Osteoblast (primary cell): Measurements from ENCODE around the gene SATB1. TPM values are rescaled to one million over a fixed set of nuclear protein-coding genes. Genes with fewer than 3 reads are reported as not detected.

Experiments
- DNase-seq: peaks from one replicate; pipeline ENCODE4 v3.0.0; 2011; ENCODE audit warnings: low spot score, mixed read lengths; ENCODE audit not compliant: insufficient read length; ENCODE audit errors: missing footprints
- H2AFZ ChIP-seq: 2 replicates; pipeline ENCODE4 v1.6.0; 2011; ENCODE audit warnings: mild to moderate bottlenecking, low read length
- H3K27ac ChIP-seq: 2 replicates; pipeline ENCODE4 v1.5.1; 2011; ENCODE audit warnings: mild to moderate bottlenecking, low read depth, low read length, moderate library complexity
- H3K27me3 ChIP-seq: 2 replicates; pipeline ENCODE4 v1.6.0; 2012; ENCODE audit warnings: mild to moderate bottlenecking, control low read depth, inconsistent platforms, low read length, moderate library complexity; ENCODE audit not compliant: insufficient read depth
- H3K36me3 ChIP-seq: 2 replicates; pipeline ENCODE4 v1.5.1; 2011; ENCODE audit warnings: mild to moderate bottlenecking, low read length, control low read depth, moderate library complexity; ENCODE audit not compliant: insufficient read depth
- H3K4me1 ChIP-seq: 2 replicates; pipeline ENCODE4 v1.5.1; 2011; ENCODE audit warnings: mild to moderate bottlenecking, low read length, control low read depth, moderate library complexity; ENCODE audit not compliant: insufficient read depth
- H3K4me2 ChIP-seq: 2 replicates; pipeline ENCODE4 v1.6.0; 2011; ENCODE audit warnings: mild to moderate bottlenecking, low read length; ENCODE audit not compliant: insufficient read depth
- H3K4me3 ChIP-seq: fragments of 200-600 bp; sonication (generic); 3 replicates; pipeline ENCODE4 v1.5.1; 2012; ENCODE audit warnings: mild to moderate bottlenecking, low read length, inconsistent platforms; ENCODE audit not compliant: insufficient read depth
- H3K79me2 ChIP-seq: 2 replicates; pipeline ENCODE4 v1.6.0; 2012; ENCODE audit warnings: mild to moderate bottlenecking, low read length, control low read depth, inconsistent platforms; ENCODE audit not compliant: insufficient read depth
- H3K9me3 ChIP-seq: 2 replicates; pipeline ENCODE4 v1.5.1; 2011; ENCODE audit warnings: low read depth, low read length, control low read depth
- H4K20me1 ChIP-seq: 2 replicates; pipeline ENCODE4 v1.6.0; 2012; ENCODE audit warnings: mild to moderate bottlenecking, low read length, control low read depth; ENCODE audit not compliant: insufficient read depth
- CTCF ChIP-seq: IDR thresholded peaks from 2 replicates; pipeline ENCODE4 v1.5.1; 2011; ENCODE audit warnings: mild to moderate bottlenecking, low read depth, low read length, moderate library complexity; ENCODE audit errors: extremely low read depth
- total RNA-seq: library from RNA; depleted of rRNA; stranded (reverse); fragments of >200 nt; gene quantifications from 2 replicates; pipeline ENCODE4 v1.2.3, GENCODE V29; 2012

The SATB1 gene
- total RNA-seq, 1 donor = 29.0 TPM

DNA sequence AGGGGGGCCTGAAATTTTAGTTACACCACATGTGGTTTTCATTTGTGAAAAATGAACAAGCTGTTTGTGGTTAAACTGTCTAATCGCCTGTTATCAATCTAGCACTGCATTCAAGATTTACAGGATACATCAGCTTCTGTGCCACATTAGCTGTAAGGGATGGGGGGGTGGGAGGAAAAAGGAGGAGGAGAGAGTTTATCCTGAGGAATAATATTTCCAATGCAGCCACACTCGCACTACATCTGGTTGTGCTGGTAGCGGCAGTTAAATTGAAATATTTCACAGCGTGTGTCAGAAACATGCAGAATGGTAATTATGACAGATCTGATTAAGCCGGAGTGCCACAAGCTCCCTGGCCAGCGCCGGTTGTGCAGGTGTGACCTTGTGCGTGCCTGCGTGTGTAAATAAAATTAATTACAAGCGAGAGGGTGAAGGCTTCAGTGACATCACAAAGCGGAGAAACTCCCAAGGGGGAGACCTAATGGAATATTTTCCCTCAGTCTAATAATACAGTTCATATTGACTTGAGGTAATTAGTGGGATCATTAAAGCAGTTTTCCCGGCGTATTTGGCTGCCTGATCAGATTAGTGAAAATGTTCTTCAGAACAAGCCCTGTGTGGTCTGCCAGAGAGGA, 55.5 kb downstream of the SATB1 start:
- Histone ChIP-seq H3K4me1 (no peaks in the 10 kb centered on the region), H3K9me3 (no peaks in the 10 kb centered on the region), H3K4me2 (no peak overlapping the region), H3K4me3 (no peak overlapping the region), H3K79me2 (no peaks in the 10 kb centered on the region), H4K20me1 (no peaks in the 10 kb centered on the region), H3K27ac (no peak overlapping the region), H2AFZ (no peak overlapping the region), H3K27me3 (no peaks in the 10 kb centered on the region), H3K36me3 (no peaks in the 10 kb centered on the region)
- TF ChIP-seq CTCF = no peak
- no peak for DNase-seq

- Histone ChIP-seq H2AFZ (no peak overlapping the region), H3K27ac (no peak overlapping the region), H3K9me3 (no peaks in the 10 kb centered on the region), H3K36me3 (no peaks in the 10 kb centered on the region), H3K4me2 (no peak overlapping the region), H3K4me1 (no peaks in the 10 kb centered on the region), H4K20me1 (no peaks in the 10 kb centered on the region), H3K4me3 (no peak overlapping the region), H3K79me2 (no peaks in the 10 kb centered on the region), H3K27me3 (no peaks in the 10 kb centered on the region)
- no peak for TF ChIP-seq CTCF
- DNase-seq = no peak
Measured at GRCh38 chr3:18366258-18366657, 58.9 kb downstream of the SATB1 start.

DNA sequence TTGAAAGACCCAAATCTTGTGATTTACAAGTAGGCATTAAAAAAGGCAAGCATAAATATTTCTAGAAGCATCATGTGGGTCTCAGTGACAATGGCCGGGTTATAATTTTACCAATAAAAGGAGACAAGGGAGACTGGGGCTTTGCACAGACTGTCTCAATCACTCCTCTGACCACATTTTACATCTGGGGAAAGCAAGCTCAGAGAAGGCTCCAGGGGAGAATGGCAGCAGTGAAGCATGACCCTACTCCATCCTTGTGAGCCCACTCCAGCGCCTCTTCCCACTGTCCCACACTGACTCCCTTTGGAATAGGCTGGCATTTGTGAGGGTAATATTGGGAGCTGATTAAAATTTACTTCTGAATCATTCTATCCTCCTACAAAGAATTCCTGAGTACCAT, 61.8 kb downstream of the SATB1 start:
- Histone ChIP-seq H3K27me3 (no peaks in the 10 kb centered on the region), H3K4me1 (no peaks in the 10 kb centered on the region), H3K4me2 (no peak overlapping the region), H2AFZ (no peak overlapping the region), H4K20me1 (no peaks in the 10 kb centered on the region), H3K36me3 (no peaks in the 10 kb centered on the region), H3K9me3 (no peaks in the 10 kb centered on the region), H3K27ac (no peak overlapping the region), H3K4me3 (no peak overlapping the region), H3K79me2 (no peaks in the 10 kb centered on the region)
- DNase-seq = no peak
- TF ChIP-seq CTCF = no peak

DNA sequence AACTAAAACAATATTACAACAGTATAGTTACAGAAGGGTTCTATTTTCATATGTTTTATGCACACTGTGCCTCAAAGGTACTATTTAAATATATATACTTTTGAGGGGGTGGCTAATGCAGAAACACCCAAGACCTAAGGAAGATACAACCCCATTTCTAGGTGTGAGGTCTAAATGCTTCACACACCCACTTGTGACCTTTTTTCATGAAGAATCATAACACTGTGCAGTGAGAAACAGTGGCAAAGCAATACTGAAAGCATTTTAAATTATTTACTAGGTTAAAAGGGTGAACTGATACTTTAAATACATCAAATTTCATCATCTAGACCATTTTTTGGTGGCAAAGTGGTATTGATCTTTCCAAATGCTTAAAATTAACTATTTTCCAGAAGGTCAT, 67.4 kb downstream of the SATB1 start:
- TF ChIP-seq CTCF = no peak
- Histone ChIP-seq H3K79me2 (no peaks in the 10 kb centered on the region), H4K20me1 (no peaks in the 10 kb centered on the region), H3K4me1 (no peaks in the 10 kb centered on the region), H3K27me3 (no peaks in the 10 kb centered on the region), H3K36me3 (no peaks in the 10 kb centered on the region), H3K4me3 (no peak overlapping the region), H3K9me3 (no peaks in the 10 kb centered on the region), H3K4me2 (no peak overlapping the region), H2AFZ (no peak overlapping the region), H3K27ac (no peak overlapping the region)
- no peak for DNase-seq
